ENCODE data around the gene C1orf198. TPM values are rescaled to one million over a fixed set of nuclear protein-coding genes. Genes with fewer than 3 reads are reported as not detected.

C1orf198 gene
- total and polyA plus RNA-seq, 11 donors, result 23.1 to 145 (median 63.8) TPM

GRCh38 chr1:230883967-230884366 is 15.6 kb upstream of the C1orf198 start:
- WGBS, 4 donors, result 73 to 79% (median 76%) methylated on average over 4 of the region's 4 CpGs
- no peak for TF ChIP-seq POLR2A (IDR thresholded peaks at IDR 0.05)
- TF ChIP-seq CTCF (IDR thresholded peaks at IDR 0.05), result no peak
- H3K27ac ChIP-seq, result no peak overlapping the region
- ATAC-seq (peak in 2 of 4 donors; percentile 49 to 65), DNase-seq (no peak)
- H3K9me3 ChIP-seq, result peaks cover 0 to 12% (median 0%) of the 10 kb centered on the region in 12 donors
- no peaks in the 10 kb centered on the region for H3K36me3 ChIP-seq
- peaks cover 0 to 12% (median 0%) of the 10 kb centered on the region in 9 donors for H3K27me3 ChIP-seq
- no peak overlapping the region for H3K4me3 ChIP-seq
- no peaks in the 10 kb centered on the region for H3K4me1 ChIP-seq
- intact Hi-C loops (cut with DNase I), result no loop called here

DNA sequence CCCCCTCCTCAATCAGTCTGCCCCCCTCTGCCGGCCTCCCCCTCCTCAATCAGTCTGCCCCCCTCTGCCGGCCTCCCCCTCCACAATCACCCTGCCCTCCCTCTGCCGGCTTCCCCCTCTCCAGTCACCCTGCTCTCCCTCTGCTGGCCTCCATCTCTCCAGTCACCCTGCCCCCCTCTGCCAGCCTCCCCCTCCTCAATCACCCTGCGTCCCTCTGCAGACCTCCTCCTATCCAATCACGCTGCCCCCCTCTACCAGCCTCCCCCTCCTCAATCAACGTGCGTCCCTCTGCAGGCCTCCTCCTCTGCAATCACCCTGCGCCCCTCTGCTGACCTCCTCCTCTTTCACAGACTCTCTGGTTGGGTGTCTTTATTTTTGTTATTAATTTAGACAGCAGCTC is 11.5 kb upstream of the C1orf198 start:
- intact Hi-C loops (cut with DNase I), result loop anchor here in 1 of 10 donors (10.0 kb wide), 1 partner anchor 55 kb away; no protein-coding TSS in a partner anchor
- no peak overlapping the region for H3K27ac ChIP-seq
- H3K4me1 ChIP-seq, result peaks cover 0 to 13% (median 0%) of the 10 kb centered on the region in 12 donors
- no peaks in the 10 kb centered on the region for H3K36me3 ChIP-seq
- DNase-seq, result no peak
- no peak for ATAC-seq
- H3K9me3 ChIP-seq, result peaks cover 0 to 6% (median 0%) of the 10 kb centered on the region in 12 donors
- no peak overlapping the region for H3K4me3 ChIP-seq
- 51 to 56% (median 54%) methylated on average over 8 of the region's 8 CpGs for WGBS, 4 donors
- TF ChIP-seq POLR2A (IDR thresholded peaks at IDR 0.05) (no peak), CTCF (IDR thresholded peaks at IDR 0.05) (no peak)
- H3K27me3 ChIP-seq, result peaks cover 0 to 12% (median 0%) of the 10 kb centered on the region in 9 donors

- ATAC-seq (peak in 1 of 4 donors; percentile 32), DNase-seq (peak in 1 of 5 donors; percentile 38)
- no peaks in the 10 kb centered on the region for H3K36me3 ChIP-seq
- no peak for TF ChIP-seq CTCF (IDR thresholded peaks at IDR 0.05)
- no peak for TF ChIP-seq POLR2A (IDR thresholded peaks at IDR 0.05)
- H3K9me3 ChIP-seq, result no peaks in the 10 kb centered on the region
- WGBS, 4 donors, result 48 to 70% (median 56%) methylated on average over 5 of the region's 5 CpGs
- no peak overlapping the region for H3K4me3 ChIP-seq
- intact Hi-C loops (cut with DNase I), result loop anchor here in 1 of 10 donors (10.0 kb wide), 1 partner anchor 54 kb away; no protein-coding TSS in a partner anchor
- peak overlapping the region in 1 of 12 donors; percentile 49 for H3K27ac ChIP-seq
- H3K27me3 ChIP-seq, result peaks cover 0 to 12% (median 0%) of the 10 kb centered on the region in 9 donors
- H3K4me1 ChIP-seq, result peaks cover 0 to 13% (median 0%) of the 10 kb centered on the region in 12 donors
Observed at GRCh38 chr1:230878591-230878990, 10.3 kb upstream of the C1orf198 start.

- peak overlapping the region in 1 of 12 donors; percentile 49 for H3K27ac ChIP-seq
- ATAC-seq (no peak), DNase-seq (no peak)
- intact Hi-C loops (cut with DNase I), result loop anchor here in 1 of 10 donors (10.0 kb wide), 1 partner anchor 53 kb away; no protein-coding TSS in a partner anchor
- H3K27me3 ChIP-seq, result peaks cover 0 to 12% (median 0%) of the 10 kb centered on the region in 9 donors
- 95 to 98% (median 96%) methylated on average over 4 of the region's 4 CpGs for WGBS, 4 donors
- H3K4me1 ChIP-seq, result peaks cover 0 to 13% (median 0%) of the 10 kb centered on the region in 12 donors
- TF ChIP-seq CTCF (IDR thresholded peaks at IDR 0.05) (no peak), POLR2A (IDR thresholded peaks at IDR 0.05) (no peak)
- H3K36me3 ChIP-seq, result no peaks in the 10 kb centered on the region
- H3K4me3 ChIP-seq, result no peak overlapping the region
- no peaks in the 10 kb centered on the region for H3K9me3 ChIP-seq
Observed at GRCh38 chr1:230877924-230878590, 9.7 kb upstream of the C1orf198 start.

All from heart left ventricle (tissue), 16 donors.